ENCODE data around the gene GHRHR.

Gene GHRHR

GRCh38 chr7:30928254-30928872 lies 35.4 kb upstream of the GHRHR start:
- TF ChIP-seq CTCF (IDR thresholded peaks at IDR 0.05; ENCODE audit: low read depth, low read length, missing control alignments): no peak
- H3K4me3 ChIP-seq (ENCODE audit: low read depth, low read length): no peak overlapping the region
- no peak for DNase-seq (ENCODE audit: low read depth)

- TF ChIP-seq CTCF (IDR thresholded peaks at IDR 0.05; ENCODE audit: low read depth, low read length, missing control alignments): no peak
- no peak for DNase-seq (ENCODE audit: low read depth)
These were observed 34.1 kb upstream of the GHRHR start for GRCh38 chr7:30929686-30930085.

GRCh38 chr7:30930621-30931020 lies 33.1 kb upstream of the GHRHR start:
- no peak for DNase-seq (ENCODE audit: low read depth)
- no peak overlapping the region for H3K4me3 ChIP-seq (ENCODE audit: low read depth, low read length)
- TF ChIP-seq CTCF (IDR thresholded peaks at IDR 0.05; ENCODE audit: low read depth, low read length, missing control alignments): no peak

More at GRCh38 chr7:30929686-30930085, 34.1 kb upstream of the GHRHR start:
- no peak overlapping the region for H3K4me3 ChIP-seq (ENCODE audit: low read depth, low read length)

- no peak for TF ChIP-seq CTCF (IDR thresholded peaks at IDR 0.05; ENCODE audit: low read depth, low read length, missing control alignments)
- DNase-seq (ENCODE audit: low read depth): no peak
- H3K4me3 ChIP-seq (ENCODE audit: low read depth, low read length): no peak overlapping the region
These were observed 32.4 kb upstream of the GHRHR start for GRCh38 chr7:30931161-30931928.

GRCh38 chr7:30931929-30932540 lies 31.7 kb upstream of the GHRHR start:
- H3K4me3 ChIP-seq (ENCODE audit: low read depth, low read length): no peak overlapping the region
- no peak for DNase-seq (ENCODE audit: low read depth)
- no peak for TF ChIP-seq CTCF (IDR thresholded peaks at IDR 0.05; ENCODE audit: low read depth, low read length, missing control alignments)

- no peak for DNase-seq (ENCODE audit: low read depth)
- H3K4me3 ChIP-seq (ENCODE audit: low read depth, low read length): no peak overlapping the region
- TF ChIP-seq CTCF (IDR thresholded peaks at IDR 0.05; ENCODE audit: low read depth, low read length, missing control alignments): no peak
These were observed 31.2 kb upstream of the GHRHR start for GRCh38 chr7:30932562-30932961.
